Loucy (cell line): ENCODE measurements around the gene KCNH8.

Source experiments
- H2AFZ ChIP-seq: fragments of 200-600 bp; sonication (generic); 2 replicates; pipeline ENCODE4 v1.6.0; 2016; ENCODE audit warnings: antibody characterized with exemption, mild to moderate bottlenecking, low read length, moderate library complexity
- H3F3A ChIP-seq: fragments of 200-600 bp; 2 replicates; pipeline ENCODE4 v1.6.0; 2016; ENCODE audit warnings: antibody characterized with exemption, low read depth, mild to moderate bottlenecking
- H3K27me3 ChIP-seq: fragments of 200-600 bp; sonication (generic); 2 replicates; pipeline ENCODE4 v1.6.1; 2014; ENCODE audit warnings: low read length, mild to moderate bottlenecking; ENCODE audit not compliant: insufficient read depth, poor library complexity, severe bottlenecking
- H3K36me3 ChIP-seq: fragments of 200-600 bp; sonication (generic); 2 replicates; pipeline ENCODE4 v1.6.1; 2016; ENCODE audit warnings: low read length; ENCODE audit not compliant: insufficient read depth
- H3K4me1 ChIP-seq: fragments of 200-600 bp; sonication (generic); 2 replicates; pipeline ENCODE4 v1.5.1; 2014; ENCODE audit warnings: low read length, mild to moderate bottlenecking; ENCODE audit not compliant: insufficient read depth, poor library complexity, severe bottlenecking
- H3K4me2 ChIP-seq: fragments of 200-600 bp; sonication (generic); 2 replicates; pipeline ENCODE4 v1.6.0; 2014; ENCODE audit warnings: antibody characterized with exemption, low read length, low read depth, mild to moderate bottlenecking; ENCODE audit not compliant: poor library complexity, severe bottlenecking
- H3K4me3 ChIP-seq: fragments of 200-600 bp; sonication (generic); 2 replicates; pipeline ENCODE4 v1.5.1; 2014; ENCODE audit warnings: low read length, mild to moderate bottlenecking, mixed read lengths; ENCODE audit not compliant: poor library complexity, severe bottlenecking
- H3K79me2 ChIP-seq: fragments of 200-600 bp; sonication (generic); 2 replicates; pipeline ENCODE4 v1.6.1; 2014; ENCODE audit warnings: low read length; ENCODE audit not compliant: insufficient read depth
- H3K9ac ChIP-seq: fragments of 200-600 bp; sonication (generic); 2 replicates; pipeline ENCODE4 v1.6.0; 2014; ENCODE audit warnings: mild to moderate bottlenecking, low read depth, low read length, moderate library complexity; ENCODE audit not compliant: poor library complexity, severe bottlenecking
- H3K9me2 ChIP-seq: fragments of 200-600 bp; sonication (generic); replicated peaks from 2 replicates; pipeline ENCODE4 v1.6.1; 2016; ENCODE audit warnings: low read depth, low read length, mixed read lengths
- H3K9me3 ChIP-seq: fragments of 200-600 bp; sonication (generic); 2 replicates; pipeline ENCODE4 v1.6.1; 2014; ENCODE audit warnings: mild to moderate bottlenecking, antibody characterized with exemption, low read length, low read depth; ENCODE audit not compliant: insufficient read depth
- H4K20me1 ChIP-seq: fragments of 200-600 bp; sonication (generic); 2 replicates; pipeline ENCODE4 v1.6.0; 2014; ENCODE audit warnings: antibody characterized with exemption, low read length, mild to moderate bottlenecking; ENCODE audit not compliant: insufficient read depth, poor library complexity, severe bottlenecking
- CTCF ChIP-seq: fragments of 200-600 bp; sonication (generic); conservative IDR thresholded peaks from 2 replicates; pipeline ENCODE4 v1.5.1; 2014; ENCODE audit warnings: mild to moderate bottlenecking, antibody characterized with exemption, low read length
- EZH2phosphoT487 ChIP-seq: fragments of 200-600 bp; IDR thresholded peaks from 2 replicates; pipeline ENCODE4 v1.6.1; 2018; ENCODE audit warnings: antibody characterized with exemption, mild to moderate bottlenecking, moderate library complexity, borderline replicate concordance

Gene KCNH8

GRCh38 chr3:19206540-19206939 is 58.2 kb downstream of the KCNH8 start:
- no peaks in the 10 kb centered on the region for H3K79me2 ChIP-seq
- no peaks in the 10 kb centered on the region for H4K20me1 ChIP-seq
- no peaks in the 10 kb centered on the region for H3K27me3 ChIP-seq
- TF ChIP-seq EZH2phosphoT487 = no peak
- no peak for TF ChIP-seq CTCF
- no peak overlapping the region for H3K9ac ChIP-seq
- H3K4me1 ChIP-seq = peaks cover 4% of the 10 kb centered on the region
- H3F3A ChIP-seq = no peaks in the 10 kb centered on the region
- H3K9me2 ChIP-seq = no peaks in the 10 kb centered on the region
- no peak overlapping the region for H2AFZ ChIP-seq
- no peak overlapping the region for H3K4me2 ChIP-seq
- H3K9me3 ChIP-seq = no peaks in the 10 kb centered on the region
- no peak overlapping the region for H3K4me3 ChIP-seq
- no peaks in the 10 kb centered on the region for H3K36me3 ChIP-seq

- no peaks in the 10 kb centered on the region for H3F3A ChIP-seq
- TF ChIP-seq CTCF = peak; percentile 71
- no peak for TF ChIP-seq EZH2phosphoT487
- no peaks in the 10 kb centered on the region for H3K79me2 ChIP-seq
- no peaks in the 10 kb centered on the region for H3K36me3 ChIP-seq
- no peak overlapping the region for H3K4me2 ChIP-seq
- H3K4me1 ChIP-seq = peaks cover 4% of the 10 kb centered on the region
- no peak overlapping the region for H3K9ac ChIP-seq
- no peak overlapping the region for H3K4me3 ChIP-seq
- no peaks in the 10 kb centered on the region for H3K9me2 ChIP-seq
- no peaks in the 10 kb centered on the region for H3K9me3 ChIP-seq
- H4K20me1 ChIP-seq = no peaks in the 10 kb centered on the region
- no peak overlapping the region for H2AFZ ChIP-seq
- no peaks in the 10 kb centered on the region for H3K27me3 ChIP-seq
Measured at GRCh38 chr3:19213603-19214220, 65.4 kb downstream of the KCNH8 start.

GRCh38 chr3:19215427-19215826 is 67.1 kb downstream of the KCNH8 start:
- Histone ChIP-seq H3K9me3 (no peaks in the 10 kb centered on the region), H3K9me2 (no peaks in the 10 kb centered on the region), H3K4me3 (no peak overlapping the region), H3K27me3 (no peaks in the 10 kb centered on the region), H2AFZ (no peak overlapping the region), H4K20me1 (no peaks in the 10 kb centered on the region), H3K4me2 (no peak overlapping the region), H3K9ac (no peak overlapping the region), H3K36me3 (no peaks in the 10 kb centered on the region), H3K79me2 (no peaks in the 10 kb centered on the region), H3K4me1 (peaks cover under 1% of the 10 kb centered on the region), H3F3A (no peaks in the 10 kb centered on the region)
- TF ChIP-seq EZH2phosphoT487 (no peak), CTCF (no peak)
